Measurements from ENCODE around the gene SYNE1. TPM values are rescaled to one million over a fixed set of nuclear protein-coding genes. Genes with fewer than 3 reads are reported as not detected.

Gene SYNE1
- polyA plus RNA-seq, 2 of the 4 experiments (the other 2 are of a cell fraction) = 10.5 to 28.5 TPM

DNA sequence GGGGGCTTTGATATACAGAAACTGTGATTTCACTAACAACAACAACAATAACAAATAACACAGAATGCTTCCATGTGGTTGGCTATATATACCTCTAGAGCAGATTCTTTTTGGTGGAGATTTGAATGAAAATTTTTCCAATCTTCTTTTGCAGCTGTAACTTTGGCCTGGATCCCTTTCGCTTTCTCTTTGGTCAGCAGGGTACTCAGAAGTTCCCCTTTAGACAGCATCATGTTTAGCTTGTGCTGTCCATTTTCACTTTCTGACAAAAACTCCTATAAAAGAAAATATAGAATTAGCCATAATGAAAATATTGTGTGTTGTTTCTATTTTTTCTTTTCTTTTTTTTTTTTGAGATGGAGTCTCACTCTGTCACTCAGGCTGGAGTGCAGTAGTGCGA lies 264.2 kb downstream of the SYNE1 start:
- 100% methylated on average over 2 of the region's 2 CpGs for WGBS (ENCODE audit: missing lambda C conversion rate)
- H3K9me3 ChIP-seq = no peaks in the 10 kb centered on the region
- no peak for ATAC-seq
- ChIA-PET POLR2A (no interaction called here), CTCF (interaction anchor here (0.6 to 1.2 kb wide), 3 partner anchors 31 to 295 kb away, joined by 3 read pairs; no protein-coding TSS in a partner anchor)
- no peak overlapping the region for H3K27ac ChIP-seq
- H3K4me1 ChIP-seq = peaks cover 3% of the 10 kb centered on the region; the same call in 2 of the 3 replicates
- no peak overlapping the region for H3K4me3 ChIP-seq
- no peak for DNase-seq (ENCODE audit: low read depth in 1 of 2, low spot score in 1 of 2)
- no peak for FAIRE-seq
- H3K4me2 ChIP-seq = no peak overlapping the region
- TF ChIP-seq RNF2 (IDR thresholded peaks at IDR 0.05; ENCODE audit: borderline replicate concordance, low read depth) = no peak
- TF ChIP-seq SMC3 (IDR thresholded peaks at IDR 0.05) = no peak
- TF ChIP-seq FOSB (CRISPR knock-in tag; IDR thresholded peaks at IDR 0.05) = no peak
- TF ChIP-seq, protein P1, sequence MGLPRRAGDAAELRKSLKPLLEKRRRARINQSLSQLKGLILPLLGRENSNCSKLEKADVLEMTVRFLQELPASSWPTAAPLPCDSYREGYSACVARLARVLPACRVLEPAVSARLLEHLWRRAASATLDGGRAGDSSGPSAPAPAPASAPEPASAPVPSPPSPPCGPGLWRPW (IDR thresholded peaks at IDR 0.05) = no peak
- no peak for TF ChIP-seq HOXA7 (CRISPR knock-in tag; IDR thresholded peaks at IDR 0.05)

DNA sequence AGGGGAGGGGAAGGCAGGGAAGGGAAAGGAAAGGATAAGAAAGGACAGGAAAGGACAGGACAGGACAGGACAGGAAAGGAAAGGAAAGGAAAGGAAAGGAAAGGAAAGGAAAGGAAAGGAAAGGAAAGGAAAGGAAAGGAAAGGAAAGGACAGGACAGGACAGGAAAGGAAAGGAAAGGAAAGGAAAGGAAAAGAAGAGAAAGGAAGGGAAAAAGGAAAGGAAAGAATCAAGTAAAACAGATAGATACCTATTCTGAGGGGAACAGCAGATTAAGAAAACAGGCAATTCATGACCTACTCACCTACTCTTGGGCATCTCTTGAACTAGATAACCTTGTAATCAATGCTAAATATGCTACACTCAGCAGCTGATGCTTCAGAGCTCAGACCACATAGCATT lies 265.4 kb downstream of the SYNE1 start:
- Histone ChIP-seq H3K27ac (no peak overlapping the region), H3K9me3 (no peaks in the 10 kb centered on the region), H3K4me1 (no peaks in the 10 kb centered on the region), H3K4me2 (no peak overlapping the region), H3K4me3 (no peak overlapping the region)
- TF ChIP-seq GATA3 (IDR thresholded peaks at IDR 0.05; ENCODE audit: borderline replicate concordance) = no peak
- no peak for FAIRE-seq
- no peak for DNase-seq (ENCODE audit: low read depth in 1 of 2, low spot score in 1 of 2)
- ChIA-PET POLR2A (no interaction called here), CTCF (no interaction called here)
- no peak for ATAC-seq

DNA sequence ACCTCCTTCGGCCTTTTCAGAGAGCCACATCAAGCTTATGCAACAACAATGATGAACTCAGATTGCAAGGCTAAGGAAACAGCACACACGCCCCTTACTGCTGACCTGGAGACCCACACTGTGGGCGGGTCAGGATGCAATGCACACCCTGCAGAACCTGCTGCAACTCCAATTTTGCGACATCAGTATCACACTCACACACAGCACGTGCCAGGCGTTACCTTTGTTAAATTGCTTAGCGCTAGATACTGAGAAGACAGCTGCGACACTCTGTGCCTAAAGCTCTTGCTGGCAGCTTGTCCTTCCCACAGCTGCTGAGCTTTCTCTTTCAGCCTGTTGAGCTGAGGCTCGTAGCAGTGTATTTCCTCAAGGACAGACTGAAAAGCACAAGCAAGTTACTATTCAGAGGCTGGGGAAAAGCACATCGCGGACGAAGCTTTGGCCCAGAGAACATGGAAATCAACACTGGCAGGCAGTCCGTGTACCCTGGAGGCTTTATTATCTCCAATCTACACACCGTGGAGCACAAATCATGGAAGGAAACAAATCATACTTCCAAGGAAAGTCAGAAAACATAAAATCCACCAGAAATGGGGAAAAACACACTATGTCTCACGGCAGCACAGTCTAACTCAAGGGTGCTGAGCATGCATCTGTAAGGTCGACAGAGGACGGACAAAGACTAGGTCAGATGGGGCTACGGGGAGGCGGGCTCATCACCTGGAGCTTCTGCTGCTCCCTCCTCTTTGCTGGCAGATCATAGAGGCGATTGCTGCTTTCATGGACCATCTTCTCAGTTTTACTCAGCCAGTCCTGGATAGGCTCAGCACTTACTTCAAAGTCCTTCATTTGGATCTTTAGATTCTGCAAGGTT lies 268.2 kb downstream of the SYNE1 start:
- Histone ChIP-seq H3K9me3 (no peaks in the 10 kb centered on the region), H3K4me3 (no peak overlapping the region), H3K4me2 (no peak overlapping the region), H3K27ac (no peak overlapping the region), H3K4me1 (no peaks in the 10 kb centered on the region)
- ChIA-PET POLR2A (no interaction called here), CTCF (interaction anchor here (0.9 kb wide), 1 partner anchor 30 kb away, joined by 3 read pairs; no protein-coding TSS in a partner anchor)
- no peak for FAIRE-seq
- TF ChIP-seq, protein P2, sequence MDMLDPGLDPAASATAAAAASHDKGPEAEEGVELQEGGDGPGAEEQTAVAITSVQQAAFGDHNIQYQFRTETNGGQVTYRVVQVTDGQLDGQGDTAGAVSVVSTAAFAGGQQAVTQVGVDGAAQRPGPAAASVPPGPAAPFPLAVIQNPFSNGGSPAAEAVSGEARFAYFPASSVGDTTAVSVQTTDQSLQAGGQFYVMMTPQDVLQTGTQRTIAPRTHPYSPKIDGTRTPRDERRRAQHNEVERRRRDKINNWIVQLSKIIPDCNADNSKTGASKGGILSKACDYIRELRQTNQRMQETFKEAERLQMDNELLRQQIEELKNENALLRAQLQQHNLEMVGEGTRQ (IDR thresholded peaks at IDR 0.05) = no peak
- TF ChIP-seq ZNF302 (CRISPR knock-in tag; IDR thresholded peaks at IDR 0.05) = no peak
- no peak for TF ChIP-seq TFCP2L1 (CRISPR knock-in tag; IDR thresholded peaks at IDR 0.05)
- no peak for TF ChIP-seq HDAC2 (IDR thresholded peaks at IDR 0.05)
- no peak for TF ChIP-seq EHF (CRISPR knock-in tag; IDR thresholded peaks at IDR 0.05)
- TF ChIP-seq, protein P3, sequence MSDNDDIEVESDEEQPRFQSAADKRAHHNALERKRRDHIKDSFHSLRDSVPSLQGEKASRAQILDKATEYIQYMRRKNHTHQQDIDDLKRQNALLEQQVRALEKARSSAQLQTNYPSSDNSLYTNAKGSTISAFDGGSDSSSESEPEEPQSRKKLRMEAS (IDR thresholded peaks at IDR 0.05) = no peak
- no peak for TF ChIP-seq PHF8 (IDR thresholded peaks at IDR 0.05; ENCODE audit: borderline replicate concordance, low read depth)
- TF ChIP-seq EHMT2 (IDR thresholded peaks at IDR 0.05; ENCODE audit: low read depth) = no peak
- TF ChIP-seq, protein P1 (IDR thresholded peaks at IDR 0.05) = no peak
- TF ChIP-seq, protein P4, sequence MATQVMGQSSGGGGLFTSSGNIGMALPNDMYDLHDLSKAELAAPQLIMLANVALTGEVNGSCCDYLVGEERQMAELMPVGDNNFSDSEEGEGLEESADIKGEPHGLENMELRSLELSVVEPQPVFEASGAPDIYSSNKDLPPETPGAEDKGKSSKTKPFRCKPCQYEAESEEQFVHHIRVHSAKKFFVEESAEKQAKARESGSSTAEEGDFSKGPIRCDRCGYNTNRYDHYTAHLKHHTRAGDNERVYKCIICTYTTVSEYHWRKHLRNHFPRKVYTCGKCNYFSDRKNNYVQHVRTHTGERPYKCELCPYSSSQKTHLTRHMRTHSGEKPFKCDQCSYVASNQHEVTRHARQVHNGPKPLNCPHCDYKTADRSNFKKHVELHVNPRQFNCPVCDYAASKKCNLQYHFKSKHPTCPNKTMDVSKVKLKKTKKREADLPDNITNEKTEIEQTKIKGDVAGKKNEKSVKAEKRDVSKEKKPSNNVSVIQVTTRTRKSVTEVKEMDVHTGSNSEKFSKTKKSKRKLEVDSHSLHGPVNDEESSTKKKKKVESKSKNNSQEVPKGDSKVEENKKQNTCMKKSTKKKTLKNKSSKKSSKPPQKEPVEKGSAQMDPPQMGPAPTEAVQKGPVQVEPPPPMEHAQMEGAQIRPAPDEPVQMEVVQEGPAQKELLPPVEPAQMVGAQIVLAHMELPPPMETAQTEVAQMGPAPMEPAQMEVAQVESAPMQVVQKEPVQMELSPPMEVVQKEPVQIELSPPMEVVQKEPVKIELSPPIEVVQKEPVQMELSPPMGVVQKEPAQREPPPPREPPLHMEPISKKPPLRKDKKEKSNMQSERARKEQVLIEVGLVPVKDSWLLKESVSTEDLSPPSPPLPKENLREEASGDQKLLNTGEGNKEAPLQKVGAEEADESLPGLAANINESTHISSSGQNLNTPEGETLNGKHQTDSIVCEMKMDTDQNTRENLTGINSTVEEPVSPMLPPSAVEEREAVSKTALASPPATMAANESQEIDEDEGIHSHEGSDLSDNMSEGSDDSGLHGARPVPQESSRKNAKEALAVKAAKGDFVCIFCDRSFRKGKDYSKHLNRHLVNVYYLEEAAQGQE (IDR thresholded peaks at IDR 0.05) = no peak
- TF ChIP-seq POLR2AphosphoS2 (conservative IDR thresholded peaks at IDR 0.05; ENCODE audit: low read length) = no peak
- TF ChIP-seq, protein P5, sequence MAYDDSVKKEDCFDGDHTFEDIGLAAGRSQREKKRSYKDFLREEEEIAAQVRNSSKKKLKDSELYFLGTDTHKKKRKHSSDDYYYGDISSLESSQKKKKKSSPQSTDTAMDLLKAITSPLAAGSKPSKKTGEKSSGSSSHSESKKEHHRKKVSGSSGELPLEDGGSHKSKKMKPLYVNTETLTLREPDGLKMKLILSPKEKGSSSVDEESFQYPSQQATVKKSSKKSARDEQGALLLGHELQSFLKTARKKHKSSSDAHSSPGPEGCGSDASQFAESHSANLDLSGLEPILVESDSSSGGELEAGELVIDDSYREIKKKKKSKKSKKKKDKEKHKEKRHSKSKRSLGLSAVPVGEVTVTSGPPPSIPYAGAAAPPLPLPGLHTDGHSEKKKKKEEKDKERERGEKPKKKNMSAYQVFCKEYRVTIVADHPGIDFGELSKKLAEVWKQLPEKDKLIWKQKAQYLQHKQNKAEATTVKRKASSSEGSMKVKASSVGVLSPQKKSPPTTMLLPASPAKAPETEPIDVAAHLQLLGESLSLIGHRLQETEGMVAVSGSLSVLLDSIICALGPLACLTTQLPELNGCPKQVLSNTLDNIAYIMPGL (CRISPR knock-in tag; IDR thresholded peaks at IDR 0.05; ENCODE audit: borderline replicate concordance) = no peak
- WGBS (ENCODE audit: missing lambda C conversion rate) = 92% methylated on average over 20 of the region's 20 CpGs
- no peak for DNase-seq (ENCODE audit: low read depth in 1 of 2, low spot score in 1 of 2)
- peak in 1 of 2 experiments; percentile 37; a peak in 2 of 6 replicates for ATAC-seq

All from A549 (cell line).